HK-2 (cell line): Measurements from ENCODE around the gene KRTAP1-1.
"Not testable (repeated sequence)": the region's sequence is repeated elsewhere in the genome, so short reads cannot be mapped to it uniquely, and the experiment has no call there.

Experiments used
- DNase-seq: peaks from one replicate; pipeline ENCODE4 v3.0.0-alpha.2; 2018; ENCODE audit not compliant: unreplicated experiment

Gene KRTAP1-1

DNA sequence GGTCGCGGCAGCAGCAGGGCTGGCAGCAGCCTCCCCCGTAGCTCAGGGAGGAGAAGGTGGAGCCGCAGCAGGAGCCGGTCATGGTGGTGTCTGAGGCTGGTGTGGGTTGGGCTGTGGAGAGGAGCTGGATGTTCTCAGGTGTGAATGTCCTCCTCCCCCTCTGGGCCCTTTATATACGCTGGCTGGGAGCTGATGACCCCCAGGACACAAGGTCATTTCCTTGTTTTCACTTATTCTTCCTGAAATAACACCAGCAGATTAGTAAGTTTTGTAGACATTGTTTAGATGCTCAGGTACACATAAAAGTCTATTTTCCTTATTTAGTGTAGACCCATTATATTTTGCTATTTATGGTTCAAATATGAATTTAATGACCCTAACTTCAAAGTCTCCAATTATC lies 13.9 kb upstream of the KRTAP1-1 start, which contains the start of gene KRTAP2-2:
Gene KRTAP2-2 (minus strand): TSS at position 101 of the 400 bp plus-strand sequence. CDS start 19 bp downstream, at position 82.
- DNase-seq = not testable (repeated sequence)

DNA sequence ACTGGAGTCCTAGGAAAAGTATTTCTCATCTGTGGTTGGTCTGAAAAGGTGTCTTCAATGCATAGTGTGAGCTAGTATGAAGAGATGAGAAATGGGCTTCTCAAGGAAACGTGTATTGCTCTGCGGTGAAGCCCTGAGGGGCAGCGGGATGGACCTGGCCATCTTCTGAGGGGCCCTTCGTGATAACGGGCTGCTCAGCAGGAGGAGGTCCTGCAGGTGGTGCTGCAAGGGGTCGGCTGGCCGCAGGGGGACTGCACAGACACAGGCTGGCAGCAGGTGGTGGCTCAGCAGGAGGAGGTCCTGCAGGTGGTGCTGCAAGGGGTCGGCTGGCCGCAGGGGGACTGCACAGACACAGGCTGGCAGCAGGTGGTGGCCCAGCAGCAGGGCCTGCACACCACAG lies 13.3 kb upstream of the KRTAP1-1 start:
- DNase-seq = not testable (repeated sequence)

DNA sequence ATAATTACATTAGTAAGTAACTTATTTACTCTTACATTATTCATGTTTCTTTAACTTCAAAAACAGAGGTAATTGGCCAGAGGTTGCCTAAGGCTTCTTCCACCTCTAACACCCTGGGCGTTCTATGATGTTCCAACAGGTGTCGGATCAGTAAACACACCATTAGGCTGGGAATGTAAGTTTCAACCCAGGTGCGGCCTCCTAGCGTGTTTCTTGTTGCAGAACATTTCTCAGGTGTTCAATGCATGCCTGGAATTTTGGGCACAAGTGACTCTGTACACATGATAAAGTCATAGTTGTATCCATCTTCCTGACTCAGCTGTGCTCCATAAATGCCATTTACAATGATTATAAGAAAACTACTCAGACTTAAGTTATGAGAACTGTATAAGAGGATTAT lies 12.8 kb upstream of the KRTAP1-1 start:
- DNase-seq = no peak

DNA sequence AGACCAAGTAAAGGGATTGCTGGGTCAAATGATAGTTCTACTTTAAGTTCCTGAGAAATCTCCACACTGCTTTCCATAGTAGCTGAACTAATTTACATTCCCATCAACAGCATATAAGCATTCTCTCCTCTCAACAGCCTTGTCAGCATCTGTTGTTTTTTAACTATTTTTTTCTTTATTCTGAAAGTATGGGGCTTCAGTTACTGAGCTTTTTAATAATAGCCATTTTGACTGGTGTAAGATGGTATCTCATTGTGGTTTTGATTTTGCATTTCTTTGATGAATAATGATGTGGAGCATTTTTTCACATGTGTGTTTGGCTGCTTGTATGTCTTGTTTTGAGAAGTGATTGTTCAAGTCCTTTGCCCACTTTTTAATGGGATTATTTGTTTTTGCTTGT lies 11.3 kb upstream of the KRTAP1-1 start:
- DNase-seq = no peak

DNA sequence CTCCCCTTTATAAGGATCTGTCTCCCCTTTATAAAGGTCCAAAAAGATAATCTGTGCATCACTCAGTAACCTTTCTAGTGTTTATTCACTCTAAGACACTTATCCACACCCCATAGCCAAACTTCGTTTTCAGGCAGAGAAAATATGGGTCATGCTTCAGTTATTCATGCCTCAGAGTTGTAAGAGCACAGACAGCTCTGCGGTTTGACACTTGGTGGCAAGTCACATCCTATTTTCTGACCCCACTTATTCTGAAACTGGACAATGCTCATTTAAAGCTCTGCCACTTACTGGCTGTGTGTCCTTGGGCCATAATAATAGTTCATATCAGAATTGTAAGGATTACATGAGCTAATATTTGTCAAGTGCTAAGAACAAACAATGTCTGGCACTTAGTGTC lies 7.9 kb upstream of the KRTAP1-1 start:
- no peak for DNase-seq

DNA sequence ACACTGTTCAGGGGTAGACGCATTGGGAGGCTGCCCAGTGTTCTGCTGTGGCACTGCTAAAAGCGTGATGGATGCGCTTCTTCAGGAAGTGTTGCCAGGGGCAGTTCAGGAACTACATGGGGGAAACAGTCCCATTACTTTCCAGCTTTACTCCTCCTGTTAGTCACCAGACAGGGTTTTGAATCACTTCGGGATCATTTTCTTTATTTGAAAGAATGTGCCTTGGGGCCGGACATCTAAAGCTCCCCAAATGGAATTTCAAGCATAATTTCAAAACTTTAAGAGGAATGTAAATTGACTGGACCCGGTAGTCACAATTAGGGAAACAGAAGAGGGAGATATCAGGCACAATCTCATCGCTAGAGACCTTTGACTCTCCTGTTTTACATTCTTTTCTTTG lies 7.2 kb upstream of the KRTAP1-1 start:
- DNase-seq = no peak

DNA sequence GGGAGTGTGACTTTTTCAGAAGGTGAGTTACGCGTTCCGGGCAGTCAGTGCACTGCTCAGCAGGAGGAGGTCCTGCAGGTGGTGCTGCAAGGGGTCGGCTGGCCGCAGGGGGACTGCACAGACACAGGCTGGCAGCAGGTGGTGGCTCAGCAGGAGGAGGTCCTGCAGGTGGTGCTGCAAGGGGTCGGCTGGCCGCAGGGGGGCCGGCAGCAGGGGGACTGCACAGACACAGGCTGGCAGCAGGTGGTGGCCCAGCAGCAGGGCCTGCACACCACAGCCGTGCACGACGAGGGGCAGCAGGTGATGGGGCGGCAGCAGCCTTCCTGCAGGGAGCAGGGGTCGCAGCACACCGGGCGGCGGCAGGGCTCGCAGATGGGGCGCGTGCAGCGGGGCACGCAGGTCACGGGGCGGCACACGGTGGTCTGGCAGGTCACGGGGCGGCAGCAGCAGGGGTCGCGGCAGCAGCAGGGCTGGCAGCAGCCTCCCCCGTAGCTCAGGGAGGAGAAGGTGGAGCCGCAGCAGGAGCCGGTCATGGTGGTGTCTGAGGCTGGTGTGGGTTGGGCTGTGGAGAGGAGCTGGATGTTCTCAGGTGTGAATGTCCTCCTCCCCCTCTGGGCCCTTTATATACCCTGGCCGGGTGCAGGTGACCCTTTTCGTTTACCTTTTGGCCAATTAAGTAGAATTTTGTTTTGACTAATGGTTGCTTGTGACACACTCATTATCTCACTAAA lies 5.7 kb upstream of the KRTAP1-1 start, which contains the start of gene KRTAP2-1:
Gene KRTAP2-1 (minus strand): TSS at position 582 of the 731 bp plus-strand sequence. CDS start 49 bp downstream, at position 533.
- not testable (repeated sequence) for DNase-seq

DNA sequence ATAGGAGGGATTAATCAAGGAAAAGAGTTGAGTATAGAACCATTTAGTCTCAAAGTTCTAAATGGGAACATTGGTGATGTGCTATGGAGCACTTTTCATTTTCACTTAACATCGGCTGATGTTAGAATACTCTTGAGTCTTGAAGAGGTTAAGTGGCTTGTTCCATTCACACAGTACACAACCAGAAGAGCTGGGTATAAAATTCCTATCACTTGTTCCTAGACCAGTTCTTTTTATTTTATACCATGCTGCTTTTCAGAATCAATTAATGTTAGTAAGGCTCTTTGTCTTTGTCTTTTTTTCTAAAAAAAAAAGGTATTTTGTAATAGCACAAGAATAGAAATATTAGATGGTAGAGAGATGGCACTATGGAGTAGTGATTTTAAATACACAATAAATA lies 1.7 kb upstream of the KRTAP1-1 start:
- no peak for DNase-seq

DNA sequence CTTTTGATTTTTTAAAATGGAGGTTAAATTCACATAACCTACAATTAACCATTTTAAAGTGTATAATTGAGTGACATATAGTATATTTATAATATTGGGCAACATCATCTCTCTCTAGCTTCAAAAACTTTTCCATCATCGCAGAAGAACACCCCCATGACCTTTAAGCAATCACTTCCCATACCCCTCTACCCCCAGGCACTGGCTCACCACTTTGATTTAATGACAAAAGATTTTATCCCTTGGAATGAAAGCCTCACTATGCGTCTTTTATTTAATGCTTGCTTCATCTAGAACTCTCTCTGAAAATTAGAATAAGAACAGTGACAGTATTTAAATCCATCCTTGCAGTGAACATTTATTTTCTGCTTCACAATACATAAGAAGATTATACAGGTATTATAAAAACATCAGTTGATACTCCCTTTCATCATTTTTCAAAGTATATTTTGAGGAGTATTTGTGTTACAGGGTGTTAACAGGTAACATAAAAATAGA lies 3.3 kb downstream of the KRTAP1-1 start:
- DNase-seq = no peak

DNA sequence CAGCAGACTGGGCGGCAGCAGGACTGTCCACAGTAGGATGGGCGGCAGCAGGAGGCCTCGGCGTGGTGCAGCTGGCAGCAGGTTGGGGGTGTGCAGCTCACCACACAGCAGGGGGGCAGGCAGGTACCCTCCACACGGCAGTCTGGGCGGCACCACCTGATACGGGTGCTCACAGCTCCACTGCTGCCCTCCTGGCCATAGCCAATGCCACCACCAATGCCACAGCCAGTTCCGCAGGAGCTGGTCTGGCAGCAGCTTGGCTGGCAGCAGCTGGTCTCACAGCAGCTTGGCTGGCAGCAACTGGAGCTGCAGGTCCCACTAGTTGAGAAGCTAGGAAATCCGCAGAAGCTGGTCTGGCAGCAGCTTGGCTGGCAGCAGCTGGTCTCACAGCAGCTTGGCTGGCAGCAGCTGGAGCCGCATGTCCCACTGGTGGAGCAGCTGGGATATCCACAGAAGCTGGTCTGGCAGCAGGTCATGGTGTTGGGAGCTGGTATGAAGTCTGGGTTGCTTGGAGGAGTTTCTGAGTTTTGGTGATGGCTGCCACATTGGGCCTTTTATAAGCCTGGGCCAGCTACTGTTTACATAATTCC lies 6.8 kb downstream of the KRTAP1-1 start, which contains the start of gene KRTAP1-3:
Gene KRTAP1-3 (minus strand): TSS at position 529 of the 590 bp plus-strand sequence. CDS start 53 bp downstream, at position 476.
- not testable (repeated sequence) for DNase-seq

DNA sequence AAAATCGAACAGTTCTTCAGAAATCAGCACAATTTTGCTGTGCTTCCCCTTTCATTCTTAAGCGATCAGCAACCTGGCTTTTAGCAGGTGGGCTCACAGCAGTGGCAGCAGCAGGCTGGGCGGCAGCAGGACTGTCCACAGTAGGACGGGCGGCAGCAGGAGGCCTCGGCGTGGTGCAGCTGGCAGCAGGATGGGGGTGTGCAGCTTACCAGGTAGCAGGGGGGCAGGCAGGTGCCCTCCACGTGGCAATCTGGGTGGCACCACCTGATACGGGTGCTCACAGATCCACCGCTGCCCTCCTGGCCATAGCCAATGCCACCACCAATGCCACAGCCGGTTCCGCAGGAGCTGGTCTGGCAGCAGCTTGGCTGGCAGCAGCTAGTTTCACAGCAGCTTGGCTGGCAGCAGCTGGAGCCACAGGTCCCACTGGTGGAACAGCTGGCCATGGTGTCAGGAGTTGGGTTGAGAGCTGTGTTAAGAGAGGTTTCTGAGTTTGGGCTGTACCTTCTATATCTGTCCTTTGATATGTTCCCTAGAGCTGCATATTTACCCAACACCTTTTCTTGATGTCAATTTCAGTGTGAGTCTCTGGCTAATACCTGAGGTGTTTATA lies 11.5 kb downstream of the KRTAP1-1 start, which contains the start of gene KRTAP1-4:
Gene KRTAP1-4 (minus strand): TSS at position 563 of the 613 bp plus-strand sequence. CDS start 117 bp downstream, at position 446.
- DNase-seq = no peak

DNA sequence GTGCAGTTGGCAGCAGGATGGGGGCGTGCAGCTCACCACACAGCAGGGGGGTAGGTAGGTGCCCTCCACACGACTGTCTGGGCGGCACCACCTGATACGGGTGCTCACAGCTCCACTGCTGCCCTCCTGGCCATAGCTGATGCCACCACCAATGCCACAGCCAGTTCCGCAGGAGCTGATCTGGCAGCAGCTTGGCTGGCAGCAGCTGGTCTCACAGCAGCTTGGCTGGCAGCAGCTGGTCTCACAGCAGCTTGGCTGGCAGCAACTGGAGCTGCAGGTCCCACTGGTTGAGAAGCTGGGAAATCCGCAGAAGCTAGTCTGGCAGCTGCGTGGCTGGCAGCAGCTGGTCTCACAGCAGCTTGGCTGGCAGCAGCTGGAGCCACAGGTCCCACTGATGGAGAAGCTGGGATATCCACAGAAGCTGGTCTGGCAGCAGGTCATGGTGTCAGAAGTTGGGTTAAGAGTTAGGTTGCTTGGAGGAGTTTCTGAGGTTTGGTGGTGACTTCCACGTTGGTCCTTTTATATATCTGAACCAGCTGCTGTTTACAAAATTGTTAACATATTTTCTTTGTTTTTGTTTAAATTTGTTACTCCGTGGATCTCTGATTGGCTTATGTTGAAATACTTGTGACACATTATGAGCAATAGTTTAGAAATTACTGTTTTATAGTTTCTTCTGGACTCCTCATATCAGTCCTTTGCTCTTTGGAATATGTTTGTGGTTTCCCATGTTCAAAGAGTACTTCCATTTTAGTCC lies 14.4 kb downstream of the KRTAP1-1 start, which contains the start of gene KRTAP1-5:
Gene KRTAP1-5 (minus strand): TSS at position 494 of the 757 bp plus-strand sequence. CDS start 53 bp downstream, at position 441.
- DNase-seq = no peak

DNA sequence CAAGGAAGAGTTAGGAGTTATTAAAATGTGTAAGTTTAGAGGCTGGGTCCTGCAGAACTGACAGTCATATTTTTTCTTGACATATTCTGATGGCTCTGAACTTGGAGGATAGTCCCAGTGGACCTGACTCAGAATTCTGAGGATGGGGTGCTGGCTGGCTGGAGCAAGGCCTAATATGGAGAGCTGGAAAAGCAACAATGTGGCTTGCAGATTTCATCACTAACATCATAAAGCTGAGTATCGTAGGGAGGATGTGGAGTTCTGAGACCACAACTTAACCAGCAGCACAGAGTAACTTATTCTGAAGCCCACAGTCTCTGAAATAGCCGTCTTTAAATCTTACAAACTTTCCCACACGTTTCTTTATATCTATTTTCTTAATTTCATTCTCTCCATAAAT lies 16.6 kb downstream of the KRTAP1-1 start:
- DNase-seq = no peak

DNA sequence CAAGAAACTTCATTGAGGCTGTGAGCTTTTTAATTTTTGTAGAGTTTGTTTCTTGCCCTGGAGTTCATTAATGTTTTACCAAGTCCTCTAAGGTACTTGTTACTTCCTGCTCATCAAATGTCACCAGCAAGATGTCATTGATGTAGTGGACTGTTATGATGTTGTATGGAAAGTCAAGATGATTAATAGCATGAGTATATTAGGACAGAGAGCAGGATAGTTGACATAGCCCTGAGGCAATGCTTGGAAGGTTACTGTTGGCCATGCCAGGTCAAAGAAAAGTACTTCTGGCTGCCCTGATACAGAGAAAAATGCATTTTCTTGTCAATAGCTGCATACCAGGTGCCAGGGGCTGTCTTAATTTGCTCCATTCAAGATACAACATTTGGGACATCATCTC lies 20.9 kb downstream of the KRTAP1-1 start:
- DNase-seq = no peak

DNA sequence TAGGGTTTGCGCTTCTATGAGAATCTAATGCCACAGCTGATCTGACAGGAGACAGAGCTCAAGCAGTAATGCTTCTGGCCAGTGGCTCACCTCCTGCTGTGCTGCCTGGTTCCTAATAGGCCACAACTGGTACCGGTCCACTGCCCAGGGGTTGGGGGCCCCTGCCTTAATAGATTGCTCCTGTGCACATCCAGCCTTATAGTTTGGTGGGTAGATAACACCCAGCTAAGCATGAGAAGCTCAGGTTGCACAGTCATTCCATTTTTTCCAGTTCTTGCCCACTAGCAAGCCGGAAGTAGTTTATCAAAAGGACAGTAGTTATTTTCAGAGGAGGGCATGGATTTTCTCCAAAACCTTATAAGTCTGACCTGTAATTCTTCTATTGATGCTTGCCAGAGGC lies 21.8 kb downstream of the KRTAP1-1 start:
- DNase-seq = no peak

DNA sequence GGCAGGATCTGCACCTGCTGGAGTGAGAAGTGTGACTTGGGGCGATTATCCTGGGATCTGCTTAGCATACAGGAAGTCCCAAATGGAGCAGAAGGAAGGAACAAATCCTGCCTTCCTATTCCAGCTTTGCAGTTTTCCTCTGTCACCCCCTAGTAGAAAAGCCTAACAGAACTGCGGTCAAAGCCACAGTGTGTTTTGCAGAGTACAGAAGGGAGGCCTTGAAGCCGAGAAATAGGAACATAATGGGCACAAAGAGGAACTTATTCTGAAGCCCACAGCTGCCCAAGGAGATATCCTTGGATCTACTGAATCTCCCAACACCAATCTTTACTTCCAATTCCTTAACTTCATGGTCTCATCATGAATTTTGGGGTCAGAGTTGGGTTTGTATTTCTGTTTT lies 22.7 kb downstream of the KRTAP1-1 start:
- DNase-seq = no peak

DNA sequence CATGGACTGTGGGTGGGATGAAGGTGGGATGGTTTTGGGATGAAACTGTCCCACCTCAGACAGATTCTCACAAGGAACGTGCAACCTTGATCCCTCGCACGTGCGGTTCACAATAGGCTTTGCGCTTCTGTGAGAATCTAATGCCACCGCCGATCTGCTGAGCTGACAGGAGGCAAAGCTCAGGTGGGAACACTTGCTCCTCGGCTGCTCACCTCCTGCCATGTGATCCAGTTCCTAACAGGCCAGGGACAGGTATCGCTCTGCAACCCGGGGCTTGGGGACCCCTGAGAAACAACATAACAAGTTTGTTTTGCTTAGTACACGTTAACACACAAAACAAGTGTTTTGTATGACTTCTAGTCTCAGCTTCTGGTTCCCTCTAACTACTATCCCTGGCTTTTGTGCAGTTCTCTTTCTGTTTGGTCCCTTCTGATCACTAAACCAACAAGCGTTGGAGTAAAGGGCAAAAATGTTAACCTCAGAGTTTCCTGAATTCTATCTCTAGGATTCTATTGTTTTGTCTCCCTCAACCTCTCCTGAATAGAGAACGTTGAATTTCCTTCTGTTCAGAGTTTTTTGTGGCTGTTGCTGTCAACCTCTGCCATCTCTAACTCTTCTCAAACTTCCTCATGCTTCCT lies 24.6 kb downstream of the KRTAP1-1 start:
- no peak for DNase-seq

DNA sequence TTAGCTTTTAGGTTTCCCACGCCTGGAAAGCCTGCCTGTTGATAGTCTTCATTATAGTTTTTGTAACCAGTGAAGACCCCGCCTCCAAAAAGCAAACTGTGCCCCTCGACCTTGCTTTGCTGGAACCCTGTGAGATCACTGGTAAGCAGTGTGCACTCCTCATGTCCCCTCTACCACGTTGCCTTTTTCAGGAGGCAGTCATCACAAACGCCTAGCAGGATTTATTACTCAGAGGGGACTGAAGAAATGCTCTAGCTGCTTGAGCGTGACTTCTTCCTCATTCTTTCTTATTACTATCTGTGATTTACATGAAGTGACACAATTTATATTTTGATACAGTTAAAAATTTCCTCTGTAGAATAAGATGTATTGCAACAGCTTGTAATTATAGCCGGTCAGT lies 25.8 kb downstream of the KRTAP1-1 start:
- DNase-seq = no peak

DNA sequence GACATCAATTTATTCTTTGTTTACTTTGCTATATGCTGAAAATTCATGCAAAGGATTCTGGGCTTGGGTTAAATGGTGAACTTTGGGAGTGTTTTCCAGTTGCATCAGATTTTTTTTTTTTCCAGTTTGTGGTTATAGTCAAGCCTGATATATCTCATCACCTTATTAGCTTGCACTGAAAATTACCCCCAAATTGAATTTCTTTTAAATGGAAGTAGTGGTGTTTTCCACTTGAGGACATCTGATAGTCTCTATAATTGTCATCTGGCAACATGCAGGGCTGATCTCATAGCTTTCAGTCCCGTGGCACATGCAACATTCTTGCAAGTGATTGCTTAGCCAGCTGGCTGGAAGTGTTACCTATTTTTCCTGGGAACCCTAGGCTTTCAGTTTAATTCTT lies 27.6 kb downstream of the KRTAP1-1 start:
- no peak for DNase-seq

DNA sequence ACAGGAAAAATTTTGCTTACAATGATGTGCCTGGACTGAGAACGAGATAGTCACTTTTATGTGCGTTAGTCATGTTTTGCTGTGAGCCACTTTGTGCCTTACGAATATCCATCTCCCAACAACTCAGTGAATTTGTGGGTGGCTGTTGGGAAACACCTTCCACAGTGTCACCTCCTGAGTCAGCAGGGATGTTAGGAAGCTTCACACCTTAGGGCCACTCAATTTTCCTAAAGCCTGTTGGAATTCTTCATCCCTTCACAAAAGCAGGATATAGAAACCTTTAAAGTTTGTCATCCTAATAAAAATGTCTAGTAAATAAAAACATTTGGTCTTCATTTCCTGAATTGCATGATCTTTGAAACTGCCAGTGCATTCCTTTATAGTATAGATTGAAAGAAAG lies 28.1 kb downstream of the KRTAP1-1 start:
- no peak for DNase-seq
